ENCODE measurements around the gene ZNF341.
A peak's percentile ranks its signal among the peaks of the same experiment; 100 is the strongest.

ZNF341 gene

GRCh38 chr20:33731693-33732165 lies at the start of gene ZNF341:
Gene ZNF341, plus strand, starts transcription at chr20:33731996. Its CDS starts 26 bp downstream, at chr20:33732022.
- Histone ChIP-seq H3K9me3 (ENCODE audit: severe bottlenecking) (peaks cover 6% of the 10 kb centered on the region), H3K27me3 (ENCODE audit: insufficient read depth, poor library complexity, severe bottlenecking) (no peaks in the 10 kb centered on the region), H3K4me3 (ENCODE audit: severe bottlenecking) (peak within 1 kb of the TSS; percentile 41), H3K36me3 (ENCODE audit: low read depth) (no peaks in the 10 kb centered on the region), H3K4me1 (ENCODE audit: insufficient read depth, poor library complexity, severe bottlenecking) (peaks cover 12% of the 10 kb centered on the region), H3K27ac (ENCODE audit: poor library complexity, severe bottlenecking) (peak within 1 kb of the TSS; percentile 61)
- peak; percentile 100 for TF ChIP-seq CTCF (IDR thresholded peaks at IDR 0.05; ENCODE audit: poor library complexity, severe bottlenecking)
- DNase-seq (ENCODE audit: low spot score) (peak; percentile 95), ATAC-seq (ENCODE audit: low read depth) (peak; percentile 63)

DNA sequence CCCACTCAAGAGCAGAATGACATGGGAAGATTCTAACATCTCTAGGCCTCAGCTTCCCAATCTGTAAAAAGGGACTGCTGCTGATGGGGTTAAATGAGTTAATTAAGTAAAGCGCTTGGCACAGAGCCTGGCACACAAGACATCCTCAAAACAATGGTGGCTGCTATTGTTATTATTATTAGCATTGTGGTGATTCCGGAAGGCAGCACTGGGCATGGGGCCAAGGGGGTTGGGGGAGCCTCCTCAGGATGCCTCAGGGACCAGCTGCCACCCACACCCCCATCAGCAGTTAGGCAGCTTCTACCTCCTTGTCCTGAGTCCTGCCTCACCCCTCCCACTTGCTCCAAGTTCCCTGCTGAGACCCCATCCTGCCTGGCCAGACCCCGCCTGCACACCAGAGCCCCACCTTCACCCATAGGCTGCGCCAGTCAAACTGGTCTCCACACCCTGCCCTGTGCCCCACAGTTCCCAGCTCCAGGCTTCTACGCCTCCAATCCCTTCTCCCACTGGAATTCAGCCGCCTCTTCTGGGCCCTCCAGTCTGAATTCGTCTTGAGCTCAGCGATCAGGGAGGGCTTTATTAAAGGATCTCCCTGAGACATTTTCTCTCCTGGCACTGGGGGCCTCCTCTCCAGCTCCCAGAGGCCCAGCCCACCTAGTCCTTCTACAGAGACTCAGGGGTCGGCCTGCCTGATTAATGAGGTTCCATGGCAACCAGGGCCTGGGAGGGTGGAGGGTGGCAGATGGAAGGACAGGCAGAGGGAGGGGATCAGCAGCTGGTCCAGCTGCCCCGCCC lies 47.1 kb upstream of the ZNF341 start:
- TF ChIP-seq CTCF (IDR thresholded peaks at IDR 0.05; ENCODE audit: poor library complexity, severe bottlenecking) = no peak
- Histone ChIP-seq H3K36me3 (ENCODE audit: low read depth) (peaks cover 36% of the 10 kb centered on the region), H3K4me3 (ENCODE audit: severe bottlenecking) (peak overlapping the region; percentile 93), H3K4me1 (ENCODE audit: insufficient read depth, poor library complexity, severe bottlenecking) (peaks cover 12% of the 10 kb centered on the region), H3K27me3 (ENCODE audit: insufficient read depth, poor library complexity, severe bottlenecking) (no peaks in the 10 kb centered on the region), H3K27ac (ENCODE audit: poor library complexity, severe bottlenecking) (peak overlapping the region; percentile 67), H3K9me3 (ENCODE audit: severe bottlenecking) (no peaks in the 10 kb centered on the region)
- DNase-seq (ENCODE audit: low spot score) = no peak
- ATAC-seq (ENCODE audit: low read depth) = 0 out of 3 replicates have a peak, but pooled peaks have one; percentile 0

- DNase-seq (ENCODE audit: low spot score) (peak; percentile 86), ATAC-seq (ENCODE audit: low read depth) (peak; percentile 37)
- Histone ChIP-seq H3K4me1 (ENCODE audit: insufficient read depth, poor library complexity, severe bottlenecking) (peaks cover 12% of the 10 kb centered on the region), H3K4me3 (ENCODE audit: severe bottlenecking) (peak overlapping the region; percentile 93), H3K27ac (ENCODE audit: poor library complexity, severe bottlenecking) (peak overlapping the region; percentile 67), H3K27me3 (ENCODE audit: insufficient read depth, poor library complexity, severe bottlenecking) (no peaks in the 10 kb centered on the region), H3K9me3 (ENCODE audit: severe bottlenecking) (no peaks in the 10 kb centered on the region), H3K36me3 (ENCODE audit: low read depth) (peaks cover 28% of the 10 kb centered on the region)
- TF ChIP-seq CTCF (IDR thresholded peaks at IDR 0.05; ENCODE audit: poor library complexity, severe bottlenecking) = peak; percentile 43
These were observed 46.3 kb upstream of the ZNF341 start for GRCh38 chr20:33685328-33686099.

GRCh38 chr20:33686100-33686983 lies 45.5 kb upstream of the ZNF341 start, which contains the start of gene E2F1:
Gene E2F1, minus strand, starts transcription at chr20:33686385. Its CDS starts 121 bp downstream, at chr20:33686264.
- peak; percentile 94 for ATAC-seq (ENCODE audit: low read depth)
- Histone ChIP-seq H3K4me1 (ENCODE audit: insufficient read depth, poor library complexity, severe bottlenecking) (peaks cover 12% of the 10 kb centered on the region), H3K36me3 (ENCODE audit: low read depth) (peaks cover 20% of the 10 kb centered on the region), H3K27ac (ENCODE audit: poor library complexity, severe bottlenecking) (peak within 1 kb of the TSS; percentile 67), H3K9me3 (ENCODE audit: severe bottlenecking) (no peaks in the 10 kb centered on the region), H3K27me3 (ENCODE audit: insufficient read depth, poor library complexity, severe bottlenecking) (no peaks in the 10 kb centered on the region), H3K4me3 (ENCODE audit: severe bottlenecking) (peak within 1 kb of the TSS; percentile 93)
- peak; percentile 100 for DNase-seq (ENCODE audit: low spot score)
- TF ChIP-seq CTCF (IDR thresholded peaks at IDR 0.05; ENCODE audit: poor library complexity, severe bottlenecking) = peak; percentile 58

All from RWPE2 (cell line).